Prostate gland (tissue), 2 donors: Measurements from ENCODE around the gene PIGU.

Experiments
- CTCF ChIP-seq, 4 experiments: fragments of 200-600 bp in 2 of 4; fragments of 450-650 bp in 2 of 4; sonication (generic) in 2 of 4; IDR thresholded peaks; 1 replicate in 3 of 4; 2 replicates in 1 of 4; pipeline ENCODE4 v1.5.1; 2016 to 2019; ENCODE audit warnings: antibody characterized with exemption in 4 of 4, mild to moderate bottlenecking in 2 of 4, moderate library complexity in 2 of 4
- POLR2A ChIP-seq: fragments of 450-650 bp; IDR thresholded peaks from one replicate; pipeline ENCODE4 v1.6.1; 2016; ENCODE audit warnings: antibody characterized with exemption, mild to moderate bottlenecking
- POLR2AphosphoS5 ChIP-seq: sonication (generic); formaldehyde crosslinking; IDR thresholded peaks from one replicate; pipeline ENCODE4 v1.6.1; 2017; ENCODE audit warnings: antibody characterized with exemption

GRCh38 chr20:34543463-34544056 lies 133.3 kb downstream of the PIGU start:
- TF ChIP-seq CTCF (IDR thresholded peaks at IDR 0.05) = no peak
- no peak for TF ChIP-seq POLR2AphosphoS5
- TF ChIP-seq POLR2A = no peak
